ENCODE results near the gene MYO15A. TPM values are rescaled to one million over a fixed set of nuclear protein-coding genes. Genes with fewer than 3 reads are reported as not detected.

MYO15A gene
- total RNA-seq, 1 donor from 2014 or later: 0.21 TPM

GRCh38 chr17:18159551-18160120 is 51.1 kb downstream of the MYO15A start:
- no peak for DNase-seq

DNA sequence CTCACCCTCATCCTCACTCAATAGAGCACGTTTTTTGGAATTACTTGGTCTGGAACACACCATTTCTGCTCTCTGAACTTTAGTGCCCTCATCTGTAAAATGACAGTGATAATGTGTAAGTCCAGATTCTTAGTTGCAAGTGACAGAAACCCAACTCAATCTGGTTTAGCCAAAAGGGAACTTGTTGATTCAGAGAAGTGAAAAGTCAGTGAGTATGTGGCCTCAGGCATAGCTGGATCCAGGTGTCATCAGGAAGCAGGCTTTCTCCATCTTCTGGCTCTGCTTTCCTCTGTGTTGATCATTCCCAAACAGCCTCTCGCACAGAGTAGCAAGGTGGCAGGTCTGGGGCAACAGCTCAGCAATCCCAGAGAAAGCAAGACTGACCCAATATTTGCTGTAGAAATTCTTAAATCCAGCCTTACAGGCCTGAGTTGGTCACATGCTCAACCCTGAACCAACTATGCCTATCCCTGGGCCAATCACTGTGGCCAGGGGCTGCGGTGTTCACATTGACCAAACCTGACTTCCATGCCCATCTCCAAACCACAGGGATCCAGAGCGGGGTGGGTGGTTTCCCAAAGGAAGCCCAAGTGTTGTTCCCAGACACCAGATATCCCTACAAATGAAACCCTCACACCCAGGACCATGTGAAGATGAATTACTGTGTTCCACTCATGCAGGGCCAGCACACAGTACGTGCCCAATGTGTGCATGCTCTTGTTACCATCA is 51.7 kb downstream of the MYO15A start:
- no peak for DNase-seq

GRCh38 chr17:18161207-18162145 is 52.9 kb downstream of the MYO15A start:
- DNase-seq: no peak

DNA sequence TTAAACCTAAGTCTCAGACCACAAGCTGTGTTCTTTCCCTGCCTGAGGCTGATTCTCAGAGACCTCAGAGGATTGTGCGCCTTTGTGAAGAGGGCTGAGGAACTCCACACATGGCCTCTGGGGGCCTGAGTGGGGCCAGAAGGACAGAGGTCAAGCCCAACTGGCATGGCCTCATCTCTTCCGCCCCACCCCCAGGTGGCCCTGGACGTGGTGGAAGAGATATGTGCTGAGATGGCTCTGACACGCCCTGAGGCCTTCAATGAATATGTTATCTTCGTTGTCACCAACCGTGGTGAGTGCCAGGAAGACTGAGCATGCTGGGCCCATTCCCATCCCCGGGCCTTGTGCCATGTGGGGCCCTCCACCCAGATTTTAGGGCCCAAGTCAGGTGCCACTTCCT is 55.0 kb downstream of the MYO15A start:
- no peak for DNase-seq

DNA sequence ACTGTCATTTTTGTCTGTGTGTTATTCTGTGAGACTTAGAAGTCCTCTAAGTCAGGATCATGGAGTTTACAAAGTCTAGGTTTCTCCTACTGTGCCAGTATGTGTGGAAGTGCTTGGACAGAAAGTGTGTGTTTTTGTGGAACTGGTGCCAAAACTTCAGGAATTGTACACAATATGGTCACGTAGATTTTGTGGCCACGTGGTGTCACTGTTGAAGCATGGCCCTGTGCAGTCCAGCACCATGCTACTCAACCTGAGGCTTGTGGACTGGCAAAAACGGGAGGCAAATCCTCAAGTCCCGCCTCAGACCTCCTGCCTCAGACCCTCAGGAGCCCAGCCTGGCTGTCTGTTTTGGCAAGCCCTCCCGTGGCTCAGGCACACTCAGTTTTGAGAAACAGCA is 58.3 kb downstream of the MYO15A start:
- no peak for DNase-seq

DNA sequence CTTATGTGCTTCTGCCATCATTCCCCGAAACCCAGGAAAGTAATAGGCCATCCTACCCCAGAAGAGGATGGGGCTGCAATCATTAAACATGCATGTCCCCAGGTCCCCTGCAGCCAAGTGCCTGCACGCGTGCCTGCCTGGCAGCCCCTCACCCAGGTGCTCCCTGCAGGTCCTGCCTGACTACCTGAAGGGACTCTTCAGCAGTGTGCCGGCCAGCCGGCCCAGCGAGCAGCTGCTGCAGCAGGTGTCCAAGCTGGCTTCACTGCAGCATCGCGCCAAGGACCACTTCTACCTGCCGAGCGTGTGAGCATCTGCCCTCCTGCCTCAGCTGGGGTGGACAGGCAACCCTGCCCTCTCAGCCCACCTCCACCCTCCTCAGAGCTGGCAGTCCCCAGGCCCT is 58.9 kb downstream of the MYO15A start:
- DNase-seq: no peak

GRCh38 chr17:18172531-18173278 is 64.1 kb downstream of the MYO15A start:
- DNase-seq: no peak

DNA sequence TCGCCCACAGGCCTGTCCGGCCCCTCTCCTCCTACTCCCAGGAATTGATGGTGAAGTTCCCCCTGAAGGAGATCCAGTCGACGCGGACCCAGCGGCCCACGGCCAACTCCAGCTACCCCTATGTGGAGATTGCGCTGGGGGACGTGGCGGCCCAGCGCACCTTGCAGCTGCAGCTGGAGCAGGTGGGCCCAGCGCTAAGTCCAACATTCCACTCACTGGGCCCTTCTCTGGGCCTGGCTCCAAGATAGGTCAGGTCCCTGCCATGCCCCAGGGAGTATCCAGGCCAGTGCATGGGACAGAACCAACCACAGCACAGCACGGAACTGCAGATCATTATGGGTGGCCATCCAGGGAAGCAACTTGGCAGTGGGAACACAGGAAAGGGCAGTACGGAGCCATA is 65.2 kb downstream of the MYO15A start:
- DNase-seq: no peak

GRCh38 chr17:18176176-18176575 is 67.6 kb downstream of the MYO15A start:
- DNase-seq: no peak

DNA sequence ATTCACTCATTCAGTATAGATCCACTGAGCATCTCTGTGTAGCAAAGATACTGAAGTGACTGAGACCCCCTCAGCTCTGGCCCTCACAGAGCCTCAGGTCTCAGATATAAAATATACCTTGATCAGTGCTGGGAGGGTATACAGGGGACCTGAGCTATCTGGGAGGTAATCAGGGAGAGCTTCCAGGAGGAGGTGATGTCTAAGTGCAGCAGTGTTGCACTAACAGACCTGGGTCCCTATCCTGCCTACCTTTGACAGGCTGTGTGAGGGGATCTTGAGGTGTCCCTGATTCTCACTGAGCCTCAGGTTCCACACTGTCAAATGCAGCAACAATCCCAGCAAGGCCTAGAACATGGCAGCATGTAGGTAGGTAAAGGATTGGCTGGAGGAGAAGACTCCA is 68.6 kb downstream of the MYO15A start:
- DNase-seq: no peak

DNA sequence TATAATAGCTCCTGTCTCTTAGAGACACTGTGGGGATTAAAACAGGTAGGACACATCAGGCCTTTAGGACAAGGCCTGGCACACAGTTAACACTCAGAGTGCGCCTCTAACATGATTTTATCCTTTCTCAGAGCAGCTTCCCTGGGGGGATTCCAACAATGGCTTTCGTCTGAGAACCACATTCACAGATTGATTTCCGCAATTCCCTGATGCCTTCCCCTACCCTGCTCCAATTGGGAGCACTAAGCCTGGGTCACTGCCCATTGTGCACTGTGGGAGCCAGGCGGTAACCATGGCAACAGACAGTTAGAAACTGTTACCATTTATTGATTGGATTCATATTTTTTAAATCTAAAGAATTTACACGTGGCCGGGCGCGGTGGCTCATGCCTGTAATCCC is 69.2 kb downstream of the MYO15A start:
- DNase-seq: no peak

GRCh38 chr17:18179196-18179595 is 70.6 kb downstream of the MYO15A start:
- no peak for DNase-seq

GRCh38 chr17:18179804-18180203 is 71.2 kb downstream of the MYO15A start:
- no peak for DNase-seq

GRCh38 chr17:18181358-18181757 is 72.8 kb downstream of the MYO15A start:
- peak; percentile 73 for DNase-seq

GRCh38 chr17:18182110-18182977 is 73.8 kb downstream of the MYO15A start:
- peak; percentile 56 for DNase-seq

DNA sequence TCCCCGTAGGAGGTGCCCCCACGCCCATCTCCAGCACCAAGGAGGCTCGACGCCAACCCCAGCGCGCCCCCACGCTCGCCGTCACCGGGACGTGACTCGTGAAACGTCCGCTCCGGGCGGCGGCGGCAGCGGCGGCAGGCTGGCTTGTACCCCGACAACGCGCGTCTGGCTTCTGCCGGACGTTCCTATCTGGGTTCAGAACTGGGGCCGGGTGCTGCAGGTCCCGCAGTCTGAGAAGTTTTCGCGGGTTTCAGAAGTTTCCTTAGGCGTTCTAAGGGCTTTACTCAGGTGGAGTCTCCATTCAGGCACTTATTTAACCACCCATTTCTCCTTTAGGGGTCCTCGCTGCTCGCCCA is 74.4 kb downstream of the MYO15A start:
- DNase-seq: no peak

DNA sequence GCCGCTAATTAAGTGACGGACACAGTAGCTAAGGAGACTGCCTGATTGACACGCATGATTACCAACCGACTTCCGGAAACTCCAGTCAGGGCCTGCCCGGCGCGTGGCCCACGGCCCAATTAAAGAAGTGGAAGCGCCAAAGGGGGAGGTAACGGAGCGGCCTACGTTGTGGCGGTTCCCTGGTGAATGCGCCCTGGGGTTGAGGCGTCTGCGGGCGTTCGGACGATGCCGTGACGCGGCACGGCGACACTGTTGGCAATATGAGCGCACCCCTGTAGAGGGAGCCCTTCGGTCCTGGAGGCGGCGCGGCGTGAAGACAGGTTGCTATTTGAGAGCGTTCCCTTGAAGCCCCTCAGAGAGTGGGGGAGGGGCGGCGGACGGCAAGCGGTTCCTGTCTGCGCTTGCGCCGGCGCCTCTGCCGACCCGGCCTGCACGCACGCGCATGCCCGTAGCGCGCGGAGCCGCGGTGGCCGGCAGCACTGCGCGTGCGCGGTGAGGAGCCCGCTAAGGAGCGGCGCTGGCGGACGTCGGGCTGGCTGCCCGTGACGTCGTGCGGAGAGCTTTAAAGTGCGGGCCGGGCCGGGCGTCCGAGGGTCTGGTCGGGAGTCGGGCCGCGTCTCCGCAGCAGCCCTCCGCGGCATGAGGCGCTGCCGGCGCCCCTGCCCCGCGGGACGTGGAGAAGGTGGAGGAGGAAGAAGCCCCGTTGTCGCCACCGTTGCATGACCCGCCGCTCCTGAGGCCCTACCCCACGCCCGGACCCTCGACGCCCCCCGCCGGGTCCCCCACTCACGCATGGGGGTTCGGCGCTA is 75.0 kb downstream of the MYO15A start, which contains the start of gene ALKBH5:
ALKBH5 (plus strand) TSS at position 495 of the 809 bp plus-strand sequence. CDS start 416 bp downstream, outside the sequence.
- DNase-seq: peak; percentile 99

- DNase-seq: peak; percentile 48
These were observed 75.8 kb downstream of the MYO15A start for GRCh38 chr17:18184143-18185031.

- peak; percentile 41 for DNase-seq
These were observed 76.8 kb downstream of the MYO15A start for GRCh38 chr17:18185391-18185790.
